HUES6 (cell line): Measurements from ENCODE around the gene ZNF554.
"Not testable (repeated sequence)": the region's sequence is repeated elsewhere in the genome, so short reads cannot be mapped to it uniquely, and the experiment has no call there.

Experiments used
- H3K27ac ChIP-seq: 2 replicates; pipeline ENCODE4 v1.7.0; 2013; ENCODE audit warnings: low read depth, mild to moderate bottlenecking, low read length, inconsistent platforms
- H3K27me3 ChIP-seq: 2 replicates; pipeline ENCODE4 v1.6.1; 2013; ENCODE audit warnings: low read length; ENCODE audit not compliant: control insufficient read depth, insufficient read depth
- H3K36me3 ChIP-seq: 2 replicates; pipeline ENCODE4 v1.6.1; 2013; ENCODE audit warnings: low read length; ENCODE audit not compliant: control insufficient read depth, insufficient read depth
- H3K4me1 ChIP-seq: 2 replicates; pipeline ENCODE4 v1.6.1; 2013; ENCODE audit warnings: low read length; ENCODE audit not compliant: control insufficient read depth, insufficient read depth
- H3K4me3 ChIP-seq: 2 replicates; pipeline ENCODE4 v1.5.1; 2013; ENCODE audit warnings: low read depth, low read length
- H3K9ac ChIP-seq: one replicate; pipeline ENCODE4 v1.6.1; 2013; ENCODE audit warnings: mild to moderate bottlenecking, low read length
- H3K9me3 ChIP-seq: 2 replicates; pipeline ENCODE4 v1.6.1; 2013; ENCODE audit warnings: low read depth, low read length; ENCODE audit not compliant: control insufficient read depth, insufficient read depth

ZNF554 gene

DNA sequence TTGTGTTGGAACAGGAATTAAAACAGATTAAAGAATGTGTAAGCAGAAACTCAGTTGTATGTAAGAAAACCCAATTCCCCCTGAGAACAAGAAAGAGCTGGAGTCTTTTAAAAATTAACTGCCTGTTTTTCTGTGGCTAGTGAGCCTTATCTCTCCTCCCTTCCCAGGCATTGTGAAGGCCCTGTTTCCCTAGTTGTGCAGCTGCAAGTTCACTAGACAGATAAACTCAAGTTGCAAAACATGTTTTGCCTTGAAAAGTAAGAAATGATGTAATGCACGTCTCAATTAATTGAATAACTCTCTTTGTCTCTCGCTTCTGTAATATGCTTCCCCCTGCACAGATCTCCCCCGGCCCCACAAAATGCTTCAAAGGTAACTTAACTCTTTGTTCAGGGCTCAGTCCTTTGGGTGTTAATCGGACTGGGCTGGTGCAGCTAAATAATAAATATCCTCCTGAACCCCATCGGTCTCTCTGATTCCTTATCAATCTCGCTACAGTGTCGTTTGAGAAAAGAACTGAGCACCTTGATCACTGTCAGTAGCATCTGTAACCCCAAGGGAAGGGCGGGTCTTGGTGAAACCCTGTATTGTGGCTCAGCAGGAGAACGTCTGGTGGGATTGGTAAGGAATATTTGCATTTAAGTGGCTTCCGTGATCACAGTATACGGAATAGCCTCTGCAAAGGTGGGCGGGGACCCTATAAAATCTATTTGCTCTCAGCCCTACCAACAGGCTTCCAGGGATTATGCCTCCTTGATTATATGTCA lies 45.8 kb downstream of the ZNF554 start:
- Histone ChIP-seq H3K27me3 (no peaks in the 10 kb centered on the region), H3K4me1 (no peaks in the 10 kb centered on the region), H3K4me3 (no peak overlapping the region), H3K9ac (no peak overlapping the region), H3K36me3 (no peaks in the 10 kb centered on the region), H3K27ac (no peak overlapping the region), H3K9me3 (peaks cover 52% of the 10 kb centered on the region)

GRCh38 chr19:2866495-2867024 lies 46.9 kb downstream of the ZNF554 start:
- Histone ChIP-seq H3K4me1 (no peaks in the 10 kb centered on the region), H3K4me3 (no peak overlapping the region), H3K9ac (no peak overlapping the region), H3K27me3 (no peaks in the 10 kb centered on the region), H3K27ac (no peak overlapping the region), H3K36me3 (no peaks in the 10 kb centered on the region), H3K9me3 (peaks cover 50% of the 10 kb centered on the region)

DNA sequence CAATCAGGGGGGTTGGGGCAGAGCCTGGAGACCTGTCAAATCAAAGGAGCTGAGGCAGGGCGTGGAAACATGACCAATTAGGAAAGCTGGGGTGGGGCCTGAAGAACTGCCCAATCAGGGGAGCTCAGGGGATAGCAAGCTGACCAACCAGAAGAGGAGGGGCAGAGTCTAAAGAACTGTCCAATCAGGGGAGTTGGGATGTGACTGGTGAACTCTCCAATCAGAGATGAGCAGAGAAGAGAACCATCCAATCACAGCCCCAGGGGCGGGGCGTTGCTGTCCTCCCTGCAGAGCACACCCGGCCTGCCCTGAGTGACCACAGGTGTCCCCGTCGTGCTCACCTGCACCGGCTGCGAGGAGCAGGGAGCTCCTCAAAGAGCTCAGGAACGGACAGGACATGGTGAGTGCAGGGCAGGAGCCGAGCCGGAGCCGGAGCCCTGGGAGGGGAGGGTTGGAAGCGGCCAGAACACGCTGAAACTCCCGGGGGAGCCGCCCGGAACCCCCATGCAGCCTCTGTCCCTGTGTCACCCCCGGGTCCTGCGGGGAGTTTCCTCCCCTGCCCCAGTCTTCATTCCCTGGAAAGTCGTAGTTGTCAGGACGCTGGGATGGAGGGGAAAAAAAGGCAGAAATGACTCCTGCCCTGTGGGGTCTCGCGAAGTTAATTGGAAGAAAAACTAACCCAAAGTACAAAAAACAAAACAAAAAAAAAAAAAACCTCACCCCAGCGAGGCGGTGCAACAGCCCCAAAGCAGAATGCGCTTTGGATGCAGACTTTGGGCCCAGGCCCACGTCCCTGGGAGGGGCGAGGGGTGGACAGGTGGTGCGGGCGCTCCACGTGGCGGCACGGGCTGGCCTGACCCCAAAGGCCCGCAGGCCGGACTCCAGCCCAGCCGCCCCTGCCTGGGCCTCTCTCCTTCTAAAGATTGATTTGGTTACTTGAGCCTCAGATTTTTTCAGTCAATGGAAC lies 47.6 kb downstream of the ZNF554 start, which contains the start of gene ZNF556:
Gene ZNF556 (plus strand): TSS at position 311 of the 967 bp plus-strand sequence. CDS start 87 bp downstream, at position 398.
- Histone ChIP-seq H3K4me1 (no peaks in the 10 kb centered on the region), H3K9ac (no peak within 1 kb of the TSS), H3K36me3 (no peaks in the 10 kb centered on the region), H3K27ac (no peak within 1 kb of the TSS), H3K9me3 (peaks cover 46% of the 10 kb centered on the region), H3K4me3 (no peak within 1 kb of the TSS), H3K27me3 (no peaks in the 10 kb centered on the region)

- Histone ChIP-seq H3K36me3 (no peaks in the 10 kb centered on the region), H3K4me1 (no peaks in the 10 kb centered on the region), H3K27ac (no peak overlapping the region)
These were observed 50.0 kb downstream of the ZNF554 start for GRCh38 chr19:2869618-2870017.

DNA sequence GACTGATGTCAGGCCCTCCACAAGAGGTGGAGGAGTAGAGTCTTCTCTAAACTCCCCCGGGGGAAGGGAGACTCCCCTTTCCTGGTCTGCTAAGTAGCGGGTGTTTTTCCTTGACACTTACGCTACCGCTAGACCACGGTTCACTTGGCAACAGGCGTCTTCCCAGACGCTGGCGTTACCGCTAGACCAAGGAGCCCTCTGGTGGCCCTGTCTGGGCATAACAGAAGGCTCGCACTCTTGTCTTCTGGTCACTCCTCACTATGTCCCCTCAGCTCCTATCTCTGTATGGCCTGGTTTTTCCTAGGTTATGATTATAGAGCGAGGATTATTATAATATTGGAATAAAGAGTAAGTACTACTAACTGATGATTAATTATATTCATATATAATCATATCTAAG lies 52.5 kb downstream of the ZNF554 start:
- H3K36me3 ChIP-seq, H3K4me1 ChIP-seq, H3K9ac ChIP-seq, H3K4me3 ChIP-seq, H3K27me3 ChIP-seq, H3K27ac ChIP-seq: not testable (repeated sequence)
- peaks cover 38% of the 10 kb centered on the region for H3K9me3 ChIP-seq

More at GRCh38 chr19:2869618-2870017, 50.0 kb downstream of the ZNF554 start:
- Histone ChIP-seq H3K27me3 (no peaks in the 10 kb centered on the region), H3K9ac (no peak overlapping the region), H3K4me3 (no peak overlapping the region), H3K9me3 (peaks cover 36% of the 10 kb centered on the region)

DNA sequence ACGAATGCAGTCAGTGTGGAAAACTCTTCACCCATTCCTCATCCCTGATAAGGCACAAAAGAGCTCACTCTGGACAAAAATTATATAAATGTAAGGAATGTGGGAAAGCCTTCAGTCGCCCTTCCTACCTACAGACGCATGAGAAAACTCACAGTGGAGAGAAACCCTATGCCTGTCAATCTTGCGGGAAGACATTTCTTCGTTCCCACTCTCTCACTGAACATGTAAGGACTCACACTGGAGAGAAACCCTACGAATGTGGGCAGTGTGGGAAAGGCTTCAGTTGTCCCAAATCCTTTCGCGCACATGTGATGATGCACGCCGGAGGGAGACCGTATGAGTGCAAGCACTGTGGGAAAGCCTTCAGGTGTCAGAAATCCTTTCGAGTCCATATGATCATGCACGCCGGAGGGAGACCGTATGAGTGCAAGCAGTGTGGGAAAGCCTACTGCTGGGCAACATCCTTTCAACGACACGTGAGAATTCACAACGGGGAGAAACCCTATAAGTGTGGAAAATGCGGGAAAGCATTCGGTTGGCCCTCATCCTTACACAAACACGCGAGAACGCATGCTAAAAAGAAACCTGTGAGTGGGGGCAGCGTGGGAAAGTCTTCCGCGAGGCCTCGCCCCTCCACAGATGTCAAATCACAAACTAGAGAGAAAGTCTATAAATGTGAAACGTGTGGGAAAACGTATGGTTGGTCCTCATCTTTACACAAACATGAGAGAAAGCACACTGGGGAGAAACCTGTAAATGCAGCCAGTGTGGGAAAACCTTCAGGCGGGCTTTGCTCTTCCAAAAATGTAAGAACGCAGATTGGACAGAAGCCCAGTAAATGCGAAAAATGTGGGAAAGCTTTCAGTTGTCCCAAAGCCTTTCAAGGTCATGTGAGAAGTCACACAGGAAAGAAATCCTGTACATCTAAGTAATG lies 58.0 kb downstream of the ZNF554 start:
- Histone ChIP-seq H3K4me1 (no peaks in the 10 kb centered on the region), H3K9me3 (peaks cover 49% of the 10 kb centered on the region), H3K27me3 (no peaks in the 10 kb centered on the region), H3K36me3 (no peaks in the 10 kb centered on the region), H3K4me3 (no peak overlapping the region), H3K9ac (no peak overlapping the region), H3K27ac (no peak overlapping the region)

GRCh38 chr19:2883686-2884439 lies 64.2 kb downstream of the ZNF554 start:
- H3K9me3 ChIP-seq = peaks cover 15% of the 10 kb centered on the region
- no peaks in the 10 kb centered on the region for H3K4me1 ChIP-seq
- no peak overlapping the region for H3K9ac ChIP-seq
- no peaks in the 10 kb centered on the region for H3K27me3 ChIP-seq
- no peaks in the 10 kb centered on the region for H3K36me3 ChIP-seq
- no peak overlapping the region for H3K27ac ChIP-seq
- H3K4me3 ChIP-seq = no peak overlapping the region

GRCh38 chr19:2885736-2886135 lies 66.1 kb downstream of the ZNF554 start:
- H3K9ac ChIP-seq = no peak overlapping the region

More at GRCh38 chr19:2885736-2886135, 66.1 kb downstream of the ZNF554 start:
- Histone ChIP-seq H3K4me1 (no peaks in the 10 kb centered on the region), H3K27ac (no peak overlapping the region), H3K4me3 (no peak overlapping the region), H3K27me3 (no peaks in the 10 kb centered on the region), H3K36me3 (no peaks in the 10 kb centered on the region), H3K9me3 (peaks cover 7% of the 10 kb centered on the region)
